Occipital lobe (tissue), 2 donors: ENCODE results near the gene TMED8. TPM values are rescaled to one million over a fixed set of nuclear protein-coding genes. Genes with fewer than 3 reads are reported as not detected.
"Not testable (repeated sequence)": the region's sequence is repeated elsewhere in the genome, so short reads cannot be mapped to it uniquely, and the experiment has no call there.

Experiments
- DNase-seq: peaks from one replicate; lab custom pipeline; 2025; lab: John Stamatoyannopoulos, UW
- total RNA-seq: library from RNA; depleted of rRNA; stranded (reverse); fragments of >200 nt; gene quantifications from one replicate; pipeline ENCODE4 v1.2.3, GENCODE V29; 2014

The TMED8 gene
- total RNA-seq, 1 donor from 2014 or later = 27.6 TPM

GRCh38 chr14:77322951-77323350 is 53.9 kb downstream of the TMED8 start:
- no peak for DNase-seq

DNA sequence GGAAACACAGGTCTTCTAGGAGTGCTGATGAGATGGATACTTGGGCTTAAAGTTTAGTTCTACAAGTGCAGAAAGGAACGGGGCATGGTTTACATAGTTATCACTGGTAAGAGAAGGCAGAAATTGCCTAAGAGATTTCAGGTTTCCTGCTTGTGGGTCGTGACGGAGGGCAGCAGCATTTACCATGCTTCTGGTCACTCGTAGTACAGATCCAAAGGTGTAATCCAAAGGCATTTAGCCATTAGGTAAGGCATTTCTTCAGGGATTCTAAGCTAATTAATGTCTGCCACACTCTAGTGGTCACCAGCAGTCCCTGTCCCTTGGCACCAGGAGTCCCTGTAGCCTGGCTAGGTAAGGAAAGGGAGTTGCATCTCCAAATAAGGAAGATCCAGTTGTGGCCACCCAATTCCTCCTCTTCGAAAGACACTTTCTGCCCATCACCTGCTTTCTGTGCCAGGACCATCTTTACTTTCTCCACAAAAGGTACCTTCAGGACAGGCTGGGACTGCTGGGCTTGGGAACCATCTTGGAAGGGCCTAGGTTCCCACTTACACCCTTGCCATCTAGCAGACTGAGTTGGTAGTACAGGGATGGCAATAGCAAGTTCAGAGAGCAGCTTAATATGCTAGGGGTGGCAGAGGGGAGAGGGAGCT is 54.5 kb downstream of the TMED8 start:
- DNase-seq = no peak

DNA sequence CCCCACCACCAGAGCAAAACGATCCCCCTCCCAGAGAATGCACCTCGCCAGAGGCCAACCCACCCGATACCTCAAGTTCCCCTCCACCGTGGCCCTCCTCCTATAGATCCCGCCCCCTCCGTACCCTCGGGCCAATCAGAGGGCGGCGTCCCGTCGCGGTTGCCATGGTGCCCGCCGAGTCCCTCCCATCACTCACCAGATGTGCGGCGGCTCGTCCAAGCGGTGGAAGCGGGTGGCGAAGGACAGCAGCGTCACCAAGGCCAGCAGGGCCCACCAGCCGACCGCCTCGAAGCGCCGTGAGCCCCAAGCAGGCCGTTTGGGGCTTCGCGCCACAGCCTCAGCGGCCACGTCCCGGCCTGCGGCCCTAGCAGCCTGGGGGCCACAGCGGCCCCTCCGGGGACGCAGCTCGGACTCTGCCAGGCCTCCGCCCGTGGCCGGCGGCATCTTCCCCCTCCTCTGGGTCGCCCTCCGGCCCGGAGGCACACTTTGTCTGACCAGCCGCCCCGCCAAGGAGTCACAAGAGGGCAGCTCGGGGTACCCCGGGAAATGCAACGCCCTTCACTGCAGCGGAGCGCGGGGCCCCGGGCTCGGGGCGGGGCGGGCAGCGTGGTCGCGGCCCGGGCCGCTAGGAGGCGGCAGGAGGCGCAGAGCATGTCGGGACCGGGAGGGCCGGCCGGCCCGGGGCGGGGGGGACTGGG is 56.5 kb downstream of the TMED8 start, which contains the start of gene POMT2:
TSS of gene POMT2 (minus strand) at position 646 of the 698 bp plus-strand sequence. CDS start at position 444, 202 bp downstream.
- DNase-seq = peak; percentile 93

- DNase-seq = no peak
Observed at GRCh38 chr14:77319422-77319821, 57.5 kb downstream of the TMED8 start.

DNA sequence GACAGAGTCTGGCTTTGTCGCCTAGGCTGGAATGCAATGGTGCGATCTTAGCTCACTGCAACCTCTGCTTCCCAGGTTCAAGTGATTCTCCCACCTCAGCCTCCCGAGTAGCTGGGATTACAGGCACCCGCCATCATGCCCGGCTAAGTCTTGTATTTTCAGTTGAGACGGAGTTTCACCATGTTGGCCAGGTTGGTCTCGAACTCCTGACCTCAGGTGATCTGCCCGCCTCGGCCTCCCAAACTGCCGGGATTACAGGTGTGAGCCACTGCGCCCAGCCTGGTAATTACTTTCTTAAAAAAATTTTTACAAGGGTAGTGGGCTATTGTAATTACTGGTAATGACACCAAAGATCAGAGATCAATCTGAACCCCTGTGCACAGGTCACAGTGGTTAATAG is 58.1 kb downstream of the TMED8 start:
- DNase-seq = not testable (repeated sequence)

GRCh38 chr14:77318006-77318553 is 58.8 kb downstream of the TMED8 start:
- no peak for DNase-seq

DNA sequence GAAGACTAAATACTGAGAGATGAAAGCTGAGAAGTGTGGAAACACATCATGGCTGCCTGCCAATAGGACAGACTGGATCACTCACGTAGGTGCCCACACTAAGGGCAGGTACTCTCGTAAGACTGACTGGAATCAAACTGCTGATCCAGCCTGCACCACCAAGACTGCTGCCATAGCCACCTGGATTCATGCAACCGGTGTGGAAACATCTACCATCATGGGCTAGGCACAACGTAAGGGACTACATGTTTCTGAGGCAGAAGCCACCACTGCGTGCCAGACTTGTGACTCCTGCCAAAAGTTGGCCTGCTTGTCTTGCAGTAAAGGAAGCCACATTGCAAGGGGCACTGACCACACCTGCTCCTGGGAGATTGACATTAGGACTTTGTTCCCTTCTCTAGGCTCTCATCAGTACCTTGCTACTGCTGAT is 60.0 kb downstream of the TMED8 start:
- no peak for DNase-seq

DNA sequence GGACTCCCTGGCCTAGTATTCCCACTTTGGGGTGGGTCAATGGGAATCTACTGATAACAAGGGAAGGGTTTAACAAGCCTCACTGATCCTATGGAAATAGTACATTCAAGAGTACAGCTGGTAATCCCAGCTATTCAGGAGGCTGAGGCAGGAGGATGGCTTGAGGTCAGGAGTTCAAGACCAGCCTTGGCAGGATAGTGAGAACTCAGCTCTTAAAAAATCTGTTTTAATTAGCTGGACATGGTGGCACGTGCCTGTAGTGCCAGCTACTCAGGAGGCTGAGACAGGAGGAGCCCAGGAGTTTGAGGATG is 60.7 kb downstream of the TMED8 start:
- DNase-seq = no peak

- DNase-seq = no peak
Observed at GRCh38 chr14:77314539-77315457, 62.1 kb downstream of the TMED8 start.

- peak; percentile 22 for DNase-seq
Observed at GRCh38 chr14:77314043-77314442, 62.9 kb downstream of the TMED8 start.

DNA sequence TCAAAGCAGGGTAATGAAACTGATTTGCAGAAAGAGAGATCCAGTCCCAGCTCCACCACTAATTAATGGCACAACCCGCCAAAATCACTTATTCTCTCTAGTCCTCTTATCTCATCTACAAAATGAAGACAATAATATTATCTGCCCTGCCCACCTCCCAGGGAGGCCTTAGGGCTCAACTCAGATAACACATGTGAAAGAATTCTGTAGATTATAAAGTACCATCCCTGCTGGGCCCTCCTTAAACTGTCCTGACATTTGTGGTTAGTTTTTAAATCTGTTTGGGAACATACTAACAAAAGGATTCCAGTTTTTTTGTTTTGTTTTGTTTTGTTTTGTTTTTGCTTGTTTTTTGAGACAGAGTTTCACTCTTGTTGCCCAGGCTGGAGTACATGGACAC is 63.5 kb downstream of the TMED8 start:
- no peak for DNase-seq

GRCh38 chr14:77311217-77311616 is 65.7 kb downstream of the TMED8 start:
- DNase-seq = no peak

GRCh38 chr14:77310026-77310425 is 66.9 kb downstream of the TMED8 start:
- no peak for DNase-seq

DNA sequence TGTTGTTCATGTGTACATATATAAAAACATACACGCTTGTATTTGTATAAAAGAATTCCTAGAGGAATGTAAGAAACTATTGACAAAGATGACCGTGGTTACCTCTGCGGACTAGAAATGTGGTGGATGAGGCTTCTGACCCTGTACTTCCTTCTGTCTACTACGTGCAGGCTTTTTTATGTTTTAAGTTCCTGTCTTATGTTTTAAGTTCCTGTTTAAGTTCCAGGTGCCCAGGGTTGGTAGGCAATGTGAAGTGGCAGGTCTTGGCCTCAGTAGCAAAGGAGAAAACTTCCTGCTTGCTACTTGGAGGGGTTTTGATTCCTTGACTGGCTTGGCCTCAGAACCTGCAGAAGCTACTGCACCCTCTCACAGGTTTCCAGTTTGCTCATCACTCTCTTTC is 67.8 kb downstream of the TMED8 start:
- no peak for DNase-seq

GRCh38 chr14:77306851-77307496 is 69.9 kb downstream of the TMED8 start:
- peak; percentile 13 for DNase-seq

DNA sequence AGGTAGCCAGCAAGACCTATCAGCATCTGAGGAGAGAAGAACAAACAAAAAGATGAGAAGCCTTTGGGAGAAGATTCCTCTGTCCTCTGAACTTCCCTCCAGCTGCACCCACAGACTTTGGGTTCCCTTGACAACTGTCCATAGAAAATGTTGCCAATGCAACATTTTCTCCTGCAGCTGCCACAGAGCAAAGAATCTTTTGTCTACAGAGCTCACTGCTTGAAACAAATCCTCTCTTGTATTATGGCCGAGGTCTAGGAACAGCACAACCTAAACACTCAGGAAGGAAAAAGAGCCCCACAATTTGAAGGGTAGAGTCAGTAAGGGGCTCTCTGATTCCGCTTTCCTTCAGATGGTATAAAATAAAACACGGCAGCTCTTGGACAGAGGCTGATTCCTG is 70.5 kb downstream of the TMED8 start:
- peak; percentile 50 for DNase-seq

GRCh38 chr14:77305696-77306095 is 71.2 kb downstream of the TMED8 start:
- peak; percentile 20 for DNase-seq

- DNase-seq = no peak
Observed at GRCh38 chr14:77303417-77304156, 73.3 kb downstream of the TMED8 start.

DNA sequence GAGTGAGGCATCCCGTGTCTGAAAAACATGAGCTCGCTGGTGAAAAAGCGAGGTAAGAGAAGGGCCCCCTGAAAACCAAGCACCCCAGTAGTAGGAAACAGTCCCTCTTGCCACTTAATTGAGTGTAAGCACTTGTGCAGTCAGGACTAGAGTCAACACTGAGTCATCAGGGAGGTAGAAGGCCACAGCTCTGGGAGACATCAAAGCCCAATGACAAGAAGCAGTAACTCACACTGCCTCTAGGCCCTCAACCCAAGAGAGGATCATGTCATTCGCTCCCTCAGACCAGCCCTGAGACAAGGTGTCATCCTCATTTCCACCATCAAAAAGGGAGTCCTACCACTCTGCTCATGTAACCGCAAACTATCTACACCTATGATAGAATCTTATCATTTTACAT is 74.0 kb downstream of the TMED8 start:
- DNase-seq = no peak

- DNase-seq = peak; percentile 60
Observed at GRCh38 chr14:77301103-77301502, 75.8 kb downstream of the TMED8 start.

DNA sequence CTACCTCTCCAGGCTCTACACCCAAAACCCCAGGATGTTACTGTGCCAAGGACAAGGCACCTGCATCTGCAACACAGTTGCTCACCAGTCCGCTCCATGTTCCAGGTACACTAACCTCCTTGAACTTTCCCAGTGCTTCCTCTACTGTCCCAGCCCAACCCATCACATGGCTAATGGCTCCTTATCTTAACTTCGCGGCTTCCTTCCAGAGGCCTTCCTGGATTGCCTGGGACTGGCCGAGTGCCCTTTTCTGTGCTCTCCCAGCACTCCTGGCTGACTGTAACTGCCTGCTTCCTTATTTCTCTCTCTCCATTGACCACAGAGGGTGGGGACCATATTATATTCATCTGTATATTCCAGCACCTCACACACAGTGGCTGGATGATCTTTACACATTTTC is 77.1 kb downstream of the TMED8 start:
- DNase-seq = no peak
